Heart left ventricle (tissue), 16 donors: ENCODE measurements around the gene MLPH. TPM values are rescaled to one million over a fixed set of nuclear protein-coding genes. Genes with fewer than 3 reads are reported as not detected.
A peak's percentile ranks its signal among the peaks of the same experiment; 100 is the strongest.

Source experiments
- ATAC-seq, 4 donors: fragments of 200-7000 bp; cut with Tn5 transposase; one replicate each; pipeline ENCODE4 v1.9.1; 2020 to 2022; ENCODE audit warnings: moderate library complexity in 4 of 4, mild to moderate bottlenecking in 3 of 4, moderate number of reproducible peaks in 1 of 4
- DNase-seq, 5 donors: peaks; one replicate each; pipeline ENCODE4 v3.0.0-alpha.2; 2020
- H3K27ac ChIP-seq, 12 donors: fragments of 200-600 bp; sonication (generic) in 4 of 12; one replicate each; pipeline versions ENCODE4 v1.5.0 to v1.8.0; 2016 to 2022; ENCODE audit warnings: mild to moderate bottlenecking in 2 of 12
- H3K27me3 ChIP-seq, 9 donors: fragments of 200-600 bp; sonication (generic) in 2 of 9; one replicate each; pipeline versions ENCODE4 v1.5.1 to v1.8.0; 2016 to 2022; ENCODE audit warnings: mild to moderate bottlenecking in 3 of 9
- H3K36me3 ChIP-seq, 9 donors: fragments of 200-600 bp; sonication (generic) in 2 of 9; one replicate each; pipeline versions ENCODE4 v1.5.0 to v1.8.0; 2018 to 2022; ENCODE audit warnings: mild to moderate bottlenecking in 2 of 9
- H3K4me1 ChIP-seq, 12 donors: fragments of 200-600 bp; sonication (generic) in 4 of 12; one replicate each; pipeline versions ENCODE4 v1.5.0 to v1.8.0; 2016 to 2022; ENCODE audit warnings: mild to moderate bottlenecking in 3 of 12
- H3K4me3 ChIP-seq, 12 donors: fragments of 200-600 bp; sonication (generic) in 4 of 12; one replicate each; pipeline versions ENCODE4 v1.5.0 to v1.8.0; 2017 to 2022; ENCODE audit warnings: mild to moderate bottlenecking in 9 of 12, moderate library complexity in 4 of 12
- H3K9me3 ChIP-seq, 12 donors: fragments of 200-600 bp; sonication (generic) in 4 of 12; one replicate each; pipeline versions ENCODE4 v1.5.0 to v1.8.0; 2016 to 2022; ENCODE audit warnings: mild to moderate bottlenecking in 1 of 12
- POLR2A ChIP-seq, 2 donors: fragments of 450-650 bp; IDR thresholded peaks; one replicate each; pipeline ENCODE4 v1.6.1; 2017; ENCODE audit warnings: antibody characterized with exemption in 2 of 2, mild to moderate bottlenecking in 2 of 2, moderate library complexity in 2 of 2
- WGBS, 4 donors: extraction: QIAGEN DNeasy Blood & Tissue Kit in 2 of 4; methylation state at CpG; one replicate each; pipeline versions ENCODE4 v1.1.5 to v1.1.7; 2013 to 2018; 5-methylcytosine and 5-hydroxymethylcytosine counted together
- intact Hi-C, 10 donors: fragments of 100-400 bp; cut with DNase I; formaldehyde crosslinking; loops; one replicate each; pipeline versions ENCODE4 v1.11.1 to v1.14.2; 2022
- polyA plus RNA-seq, 2 donors: library from polyadenylated mRNA; stranded (reverse); fragments of 200-250 nt; gene quantifications; one replicate each; pipeline ENCODE4 v1.2.3, GENCODE V29; 2013
- total RNA-seq, 9 donors: library from RNA; depleted of rRNA in 2 of 9; stranded (reverse); fragments of >200 nt in 2 of 9; fragmentation: NEBNext Ultra II Directional in 3 of 9; extraction: Animal tissue kit (Norgen Biotek cat#: 25700) in 3 of 9; gene quantifications; one replicate each; pipeline versions ENCODE4 v1.1.0 to v1.2.4, GENCODE V29; 2016 to 2023
- TF ChIP-seq, protein P1 (sequence below), 12 donors: fragments of 200-600 bp; sonication (generic) in 4 of 12; IDR thresholded peaks; one replicate each; pipeline versions ENCODE4 v1.5.0 to v1.8.0; 2018 to 2022; ENCODE audit warnings: antibody characterized with exemption in 12 of 12, mild to moderate bottlenecking in 5 of 12
- donor health status: ischemic (EF 13 %, LVEDD 7.1; RV severe dilation, severe dysfunction).
- donor health status: healthy with polysubstance abuse.
- donor health status: DM: no; HTN: yes; CAD: no.
- donor health status: DM: no; HTN: no; CAD: no.
- donor health status: ischemic (EF 25% LVEDD 6.9; RV normal size, moderate dysfunction).
- donor health status: ischemic (EF 25% LVEDD 5.7; RV mildly dilated, moderate dysfunction).
- donor health status: healthy.
- donor health status: DM: yes; HTN: yes; CAD: no.
- donor health status: ischemic (EF 35%, LVEDD 5.7; RV mildly dilated, moderate dysfunction).
- donor health status: nonischemic (EF 11% LVEDD 7.7; RV severe dilation, severe dysfunction).
- donor health status: DM: yes; HTN: yes; CAD: no.
- donor health status: PGD.
- donor health status: ischemic (EF 29% LVEDD 5.4; RV normal size, mild dysfunction).
- donor health status: nonischemic (EF 23%, LVEDD 6.1; RV moderate dilation, normal function).

MLPH gene
- total and polyA plus RNA-seq, 11 donors, result 18.3 to 60.3 (median 30.7) TPM

DNA sequence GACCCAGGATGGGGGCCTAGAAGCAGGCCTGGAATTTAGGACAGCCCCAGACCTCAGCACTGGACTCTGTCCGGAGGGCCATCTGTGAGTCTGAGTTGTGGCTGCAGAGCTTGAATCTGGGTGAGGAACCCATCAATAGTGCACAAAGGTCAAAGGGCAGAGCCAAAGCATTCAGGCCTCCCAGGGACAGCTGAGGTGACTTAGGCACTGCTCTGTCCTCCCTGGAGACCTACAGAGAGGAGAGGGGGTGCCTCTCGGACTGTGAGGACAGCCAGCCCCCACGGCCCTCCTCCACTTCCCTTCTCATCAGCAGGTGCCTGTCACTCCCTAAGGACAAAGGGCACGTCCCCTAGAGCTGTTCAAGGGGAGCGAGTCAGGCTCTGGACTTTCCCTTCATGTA is 54.2 kb downstream of the MLPH start:
- H3K27me3 ChIP-seq, result no peaks in the 10 kb centered on the region

DNA sequence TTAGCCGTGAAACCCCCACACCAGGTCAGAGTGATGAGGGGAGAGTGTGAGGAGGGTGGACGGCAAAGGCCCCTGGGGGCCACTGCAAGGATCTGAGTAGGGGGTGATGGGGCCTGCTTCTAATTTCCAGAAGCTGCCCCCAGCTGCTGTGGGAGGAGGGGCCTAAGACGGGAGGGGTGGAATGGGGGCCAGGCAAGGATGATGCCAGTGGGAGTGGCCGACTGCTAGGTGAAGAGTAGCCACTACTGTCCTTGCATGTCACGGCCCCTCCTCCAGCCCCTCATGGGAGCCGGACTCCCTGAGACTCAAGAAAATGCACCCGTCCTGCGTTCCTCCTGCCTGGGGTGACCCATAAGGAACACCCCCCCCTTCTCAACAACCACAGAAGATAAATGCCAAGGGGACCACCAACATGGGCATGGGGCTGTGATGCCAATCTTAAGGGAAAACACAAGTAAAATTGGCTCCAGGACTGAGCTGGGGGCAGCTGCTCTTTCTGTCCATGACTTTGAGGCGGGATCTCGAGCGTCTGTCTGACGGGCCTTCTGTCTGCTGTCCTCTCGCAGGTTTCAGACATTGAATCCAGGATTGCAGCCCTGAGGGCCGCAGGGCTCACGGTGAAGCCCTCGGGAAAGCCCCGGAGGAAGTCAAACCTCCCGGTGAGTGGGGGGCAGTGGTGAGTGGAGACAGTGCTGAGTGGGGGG is 55.1 kb downstream of the MLPH start:
- Histone ChIP-seq H3K9me3 (no peaks in the 10 kb centered on the region), H3K27ac (no peak overlapping the region), H3K4me3 (no peak overlapping the region), H3K36me3 (peaks cover 0 to 15% (median 4%) of the 10 kb centered on the region in 9 donors), H3K27me3 (no peaks in the 10 kb centered on the region), H3K4me1 (peaks cover 0 to 20% (median 16%) of the 10 kb centered on the region in 12 donors)
- intact Hi-C loops, result no loop called here
- DNase-seq, result peak in 1 of 5 donors; percentile 22
- WGBS, 4 donors, result 94 to 96% (median 95%) methylated on average over 14 to 18 of the region's 18 CpGs
- TF ChIP-seq, protein P1, sequence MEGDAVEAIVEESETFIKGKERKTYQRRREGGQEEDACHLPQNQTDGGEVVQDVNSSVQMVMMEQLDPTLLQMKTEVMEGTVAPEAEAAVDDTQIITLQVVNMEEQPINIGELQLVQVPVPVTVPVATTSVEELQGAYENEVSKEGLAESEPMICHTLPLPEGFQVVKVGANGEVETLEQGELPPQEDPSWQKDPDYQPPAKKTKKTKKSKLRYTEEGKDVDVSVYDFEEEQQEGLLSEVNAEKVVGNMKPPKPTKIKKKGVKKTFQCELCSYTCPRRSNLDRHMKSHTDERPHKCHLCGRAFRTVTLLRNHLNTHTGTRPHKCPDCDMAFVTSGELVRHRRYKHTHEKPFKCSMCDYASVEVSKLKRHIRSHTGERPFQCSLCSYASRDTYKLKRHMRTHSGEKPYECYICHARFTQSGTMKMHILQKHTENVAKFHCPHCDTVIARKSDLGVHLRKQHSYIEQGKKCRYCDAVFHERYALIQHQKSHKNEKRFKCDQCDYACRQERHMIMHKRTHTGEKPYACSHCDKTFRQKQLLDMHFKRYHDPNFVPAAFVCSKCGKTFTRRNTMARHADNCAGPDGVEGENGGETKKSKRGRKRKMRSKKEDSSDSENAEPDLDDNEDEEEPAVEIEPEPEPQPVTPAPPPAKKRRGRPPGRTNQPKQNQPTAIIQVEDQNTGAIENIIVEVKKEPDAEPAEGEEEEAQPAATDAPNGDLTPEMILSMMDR (IDR thresholded peaks at IDR 0.05), result no peak
- TF ChIP-seq POLR2A (IDR thresholded peaks at IDR 0.05), result no peak
- ATAC-seq, result no peak

More for the DNA sequence above, 54.2 kb downstream of the MLPH start:
- Histone ChIP-seq H3K27ac (peak overlapping the region in 1 of 12 donors; percentile 25), H3K4me1 (peaks cover 0 to 20% (median 16%) of the 10 kb centered on the region in 12 donors), H3K36me3 (peaks cover 0 to 9% (median 0%) of the 10 kb centered on the region in 9 donors), H3K4me3 (no peak overlapping the region), H3K9me3 (no peaks in the 10 kb centered on the region)
- intact Hi-C loops, result no loop called here
- WGBS, 4 donors, result 60 to 78% (median 69%) methylated on average over 5 of the region's 5 CpGs
- TF ChIP-seq, protein P1 (IDR thresholded peaks at IDR 0.05), result no peak
- TF ChIP-seq POLR2A (IDR thresholded peaks at IDR 0.05), result no peak
- peak in 1 of 4 donors; percentile 12 for ATAC-seq
- peak in 1 of 5 donors; percentile 14 for DNase-seq

DNA sequence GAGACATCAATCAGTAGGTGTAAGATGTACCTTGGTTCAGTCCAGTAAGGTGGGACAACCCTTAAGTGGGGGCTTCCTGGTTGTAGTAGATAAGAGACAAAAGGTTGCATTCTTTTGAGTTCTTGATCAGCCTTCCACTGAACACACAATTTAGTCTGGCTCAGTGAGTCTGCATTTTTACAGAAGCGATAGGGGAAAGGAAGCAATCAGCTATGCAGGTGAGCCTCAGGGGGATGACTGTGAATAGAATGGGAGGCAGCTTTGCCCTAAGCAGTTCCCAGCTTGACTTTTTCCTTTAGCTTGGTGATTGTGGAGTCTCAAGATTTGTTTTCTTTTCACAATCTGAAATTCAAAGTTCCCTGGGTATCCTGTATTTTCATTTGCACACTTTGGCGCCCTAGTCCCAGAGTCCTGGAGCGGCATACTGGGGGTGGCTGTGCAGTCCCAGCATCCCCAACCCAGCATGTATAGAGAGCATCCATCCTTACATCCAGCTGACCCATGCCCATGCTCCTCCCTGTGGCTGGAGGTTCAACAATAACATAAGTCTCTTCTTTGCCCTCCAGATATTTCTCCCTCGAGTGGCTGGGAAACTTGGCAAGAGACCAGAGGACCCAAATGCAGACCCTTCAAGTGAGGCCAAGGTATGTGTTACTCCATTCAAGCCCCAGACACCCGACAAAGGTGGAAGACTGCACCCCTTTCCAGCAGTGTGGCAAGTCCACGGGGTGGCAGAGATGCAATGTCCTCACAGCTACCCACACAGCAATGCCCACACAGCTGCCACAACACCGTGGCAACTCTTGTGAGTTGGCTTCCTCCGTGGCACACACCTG is 59.2 kb downstream of the MLPH start:
- DNase-seq (no peak), ATAC-seq (peak in 1 of 4 donors; percentile 44)
- WGBS, 4 donors, result 70 to 87% (median 78%) methylated on average over 8 of the region's 8 CpGs
- no peak for TF ChIP-seq POLR2A (IDR thresholded peaks at IDR 0.05)
- TF ChIP-seq, protein P1 (IDR thresholded peaks at IDR 0.05), result no peak
- Histone ChIP-seq H3K27me3 (no peaks in the 10 kb centered on the region), H3K4me3 (no peak overlapping the region), H3K36me3 (peaks cover 0 to 21% (median 4%) of the 10 kb centered on the region in 9 donors), H3K4me1 (peaks cover 0 to 9% (median 2%) of the 10 kb centered on the region in 12 donors), H3K27ac (no peak overlapping the region), H3K9me3 (no peaks in the 10 kb centered on the region)
- intact Hi-C loops, result no loop called here

DNA sequence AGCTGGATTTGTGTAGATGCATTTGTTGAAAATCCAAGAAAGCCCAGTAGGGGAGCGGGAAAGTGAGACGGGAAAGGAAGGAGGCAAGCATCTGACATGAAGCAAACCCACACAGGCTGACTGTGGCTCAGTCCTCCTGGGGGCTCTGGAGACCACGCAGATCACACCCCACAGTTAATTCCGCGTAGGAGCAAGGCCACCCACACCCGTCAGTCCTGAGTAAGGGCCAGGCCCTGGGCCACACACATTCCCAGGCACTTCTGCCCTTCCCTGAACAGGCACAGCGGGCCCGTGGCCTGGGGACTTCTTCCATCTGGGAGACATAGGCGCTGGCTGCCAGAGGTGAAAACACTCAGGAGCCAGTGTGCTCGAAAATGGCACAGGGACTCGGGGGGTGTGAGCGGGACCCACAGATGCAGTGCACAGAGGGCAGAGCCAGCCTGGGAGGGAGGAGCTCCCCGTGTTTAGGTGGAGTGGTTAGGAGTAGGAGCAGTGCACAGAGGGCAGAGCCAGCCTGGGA is 59.9 kb downstream of the MLPH start:
- Histone ChIP-seq H3K27me3 (no peaks in the 10 kb centered on the region), H3K36me3 (peaks cover 0 to 22% (median 4%) of the 10 kb centered on the region in 9 donors), H3K27ac (no peak overlapping the region), H3K4me3 (no peak overlapping the region), H3K9me3 (no peaks in the 10 kb centered on the region), H3K4me1 (peaks cover 0 to 5% (median 0%) of the 10 kb centered on the region in 12 donors)
- DNase-seq (no peak), ATAC-seq (peak in 1 of 4 donors; percentile 21)
- WGBS, 4 donors, result 81 to 89% (median 86%) methylated on average over 12 to 13 of the region's 13 CpGs
- no peak for TF ChIP-seq POLR2A (IDR thresholded peaks at IDR 0.05)
- TF ChIP-seq, protein P1 (IDR thresholded peaks at IDR 0.05), result no peak
- intact Hi-C loops, result no loop called here
